HepG2 (cell line): ENCODE results near the gene AK9. TPM values are rescaled to one million over a fixed set of nuclear protein-coding genes. Genes with fewer than 3 reads are reported as not detected.

Experiments
- CBX2 ChIP-seq, 2 experiments: fragments of 200-600 bp in 1 of 2; sonication (generic); formaldehyde crosslinking in 1 of 2; IDR thresholded peaks; 2 replicates each; pipeline versions ENCODE4 v1.7.0 to v1.8.1; 2018 to 2022; ENCODE audit warnings: low read depth in 2 of 2, low read length in 1 of 2, mild to moderate bottlenecking in 1 of 2, missing genetic modification reagents in 1 of 2
- ELF1 ChIP-seq: sonication (generic); formaldehyde crosslinking; IDR thresholded peaks from 2 replicates; pipeline ENCODE4 v1.4.0; 2020; ENCODE audit warnings: missing genetic modification reagents
- KMT2A ChIP-seq: sonication (generic); formaldehyde crosslinking; IDR thresholded peaks from 2 replicates; pipeline ENCODE4 v1.4.0; 2020; ENCODE audit warnings: missing genetic modification reagents
- MTF1 ChIP-seq: sonication (generic); formaldehyde crosslinking; IDR thresholded peaks from 2 replicates; pipeline ENCODE4 v1.5.0; 2020; ENCODE audit warnings: missing genetic modification reagents
- PAXIP1 ChIP-seq: sonication (generic); formaldehyde crosslinking; conservative IDR thresholded peaks from 2 replicates; pipeline ENCODE4 v1.4.0; 2020; ENCODE audit warnings: mild to moderate bottlenecking, missing genetic modification reagents, moderate library complexity
- ZNF800 ChIP-seq: sonication (generic); formaldehyde crosslinking; IDR thresholded peaks from 2 replicates; pipeline ENCODE4 v1.4.0; 2020; ENCODE audit warnings: missing genetic modification reagents
- polyA plus RNA-seq, 8 experiments: library from polyadenylated mRNA; depleted of rRNA in 3 of 8; stranded (reverse) in 7 of 8; unstranded in 1 of 8; fragments of >200 nt; fragmentation: Illumina TruSeq in 4 of 8; extraction: Trizol in 4 of 8; gene quantifications; 2 replicates each; pipeline versions ENCODE4 v1.2.1 to v1.2.3, GENCODE V29; 2011 to 2016; ENCODE audit warnings: low read depth in 4 of 8, missing spikeins in 1 of 8, mixed read lengths in 1 of 8; ENCODE audit not compliant: insufficient read depth in 1 of 8
- total RNA-seq, 5 experiments: library from RNA; depleted of rRNA; stranded (reverse); fragments of >200 nt; fragmentation: Illumina TruSeq; extraction: Trizol; gene quantifications; 2 replicates each; pipeline ENCODE4 v1.2.3, GENCODE V29; 2016; ENCODE audit warnings: low read depth in 1 of 5

The AK9 gene
- total and polyA plus RNA-seq, 2 of the 13 experiments (the other 11 are each of a cell fraction or from before 2014, with no cell fraction given), result 3.2 to 4.8 TPM

GRCh38 chr6:109628158-109629000 lies 62.6 kb downstream of the AK9 start (continued):
- no peak for TF ChIP-seq PAXIP1 (CRISPR knock-in tag)
- TF ChIP-seq CBX2 (IDR thresholded peaks at IDR 0.05; ENCODE audit: low read depth, low read length), result no peak
- no peak for TF ChIP-seq CBX2 (CRISPR knock-in tag; IDR thresholded peaks at IDR 0.05; ENCODE audit: low read depth)
- no peak for TF ChIP-seq ELF1 (CRISPR knock-in tag)
- no peak for TF ChIP-seq ZNF800 (CRISPR knock-in tag)
- no peak for TF ChIP-seq KMT2A (CRISPR knock-in tag)
- no peak for TF ChIP-seq MTF1
